Occipital lobe (tissue), 2 donors: ENCODE results near the gene PUS10. TPM values are rescaled to one million over a fixed set of nuclear protein-coding genes. Genes with fewer than 3 reads are reported as not detected.

Experiments used
- DNase-seq: peaks from one replicate; lab custom pipeline; 2025; lab: John Stamatoyannopoulos, UW
- total RNA-seq: library from RNA; depleted of rRNA; stranded (reverse); fragments of >200 nt; gene quantifications from one replicate; pipeline ENCODE4 v1.2.3, GENCODE V29; 2014

Gene PUS10
- total RNA-seq, 1 donor from 2014 or later, result 8.3 TPM

DNA sequence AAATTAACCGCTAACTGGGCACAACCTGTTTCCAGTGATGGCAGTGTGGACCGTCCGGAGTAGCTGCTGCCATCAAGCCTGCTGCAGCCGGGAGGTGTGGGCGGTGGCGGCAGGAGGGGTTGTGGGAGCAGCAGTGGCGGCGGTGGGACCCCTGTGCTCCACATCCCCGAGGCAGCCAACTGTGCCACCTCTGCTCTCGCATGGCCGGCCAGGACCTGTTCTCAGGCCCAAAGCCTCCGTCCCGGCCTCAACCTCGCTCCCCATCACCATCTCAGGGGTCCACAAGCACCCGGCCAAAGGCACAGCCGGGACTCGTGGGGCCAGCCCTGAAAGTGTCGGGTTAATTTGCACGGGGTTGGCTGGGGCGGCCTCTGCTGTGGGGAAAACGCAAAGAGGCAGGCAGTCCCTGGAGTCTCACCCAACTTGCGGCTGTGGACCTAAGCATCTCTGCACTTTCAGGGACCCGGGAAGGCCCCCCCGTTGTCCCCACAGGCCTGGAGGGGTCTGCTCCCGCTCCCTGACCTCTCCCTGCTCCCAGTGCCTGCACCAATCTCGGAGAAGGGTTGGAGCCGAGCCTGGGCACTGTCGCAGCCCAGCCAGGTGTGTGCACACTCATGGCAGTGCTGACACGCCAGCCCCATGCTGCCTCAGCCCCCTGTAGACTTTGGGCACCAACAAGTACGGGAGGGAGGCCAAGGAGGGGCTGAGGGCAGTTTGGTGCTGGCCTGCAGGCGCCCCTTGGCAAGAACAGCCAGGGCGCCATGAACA lies 45.0 kb downstream of the PUS10 start:
- no peak for DNase-seq

DNA sequence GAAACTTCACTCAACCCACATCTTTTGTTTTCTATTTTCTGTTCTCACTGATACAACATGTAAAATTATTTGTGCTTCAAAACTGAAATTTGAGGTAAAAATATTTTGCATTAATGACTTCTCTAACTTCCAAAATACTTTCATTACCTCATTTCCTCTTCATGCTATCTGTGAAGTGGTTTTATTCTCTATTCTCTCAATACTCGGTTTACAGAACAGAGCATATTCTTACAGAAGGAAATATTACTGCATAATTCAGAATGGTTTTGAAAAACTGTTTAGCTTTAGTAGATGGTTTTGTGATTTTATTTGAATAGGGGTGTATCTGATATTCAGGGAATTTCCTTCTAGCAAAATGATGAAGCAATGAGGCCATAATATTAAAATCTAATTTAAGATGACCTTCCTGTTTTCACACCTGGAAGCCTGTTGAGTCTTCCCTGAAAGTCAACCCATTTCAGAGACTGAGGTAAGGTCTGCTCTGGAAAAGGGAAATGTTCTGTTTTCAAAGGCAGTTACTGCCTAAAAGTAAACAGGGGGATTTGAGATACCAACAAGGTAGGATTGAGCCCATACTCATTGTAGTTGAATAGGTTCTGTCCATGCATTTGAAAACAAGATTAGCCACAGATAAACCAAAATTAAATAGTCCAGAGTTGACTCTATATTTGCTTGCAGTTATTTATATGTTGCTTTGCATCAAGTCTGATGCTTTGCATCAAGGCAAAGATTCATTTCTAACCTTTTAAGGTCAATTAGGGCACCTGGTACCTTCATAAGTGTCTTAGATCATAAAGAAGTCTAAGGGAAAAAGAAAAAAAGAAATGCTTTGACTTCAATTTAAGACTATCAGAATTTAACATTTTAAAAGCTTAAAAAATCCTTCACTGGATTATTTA lies 51.3 kb downstream of the PUS10 start:
- DNase-seq, result no peak

DNA sequence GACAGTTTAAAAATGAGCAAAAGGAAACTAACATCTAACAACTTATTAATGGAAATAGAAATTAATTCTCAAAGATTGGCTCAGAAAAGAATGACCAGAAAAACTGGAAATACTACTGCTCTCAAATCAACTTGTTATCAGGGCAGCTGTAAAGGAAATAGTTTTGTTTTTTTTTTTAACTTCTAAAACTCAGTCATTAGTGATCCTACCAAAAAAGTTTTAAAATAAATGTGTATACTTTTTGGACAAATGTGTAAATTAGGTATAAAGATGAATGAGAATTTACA lies 52.6 kb downstream of the PUS10 start:
- no peak for DNase-seq

DNA sequence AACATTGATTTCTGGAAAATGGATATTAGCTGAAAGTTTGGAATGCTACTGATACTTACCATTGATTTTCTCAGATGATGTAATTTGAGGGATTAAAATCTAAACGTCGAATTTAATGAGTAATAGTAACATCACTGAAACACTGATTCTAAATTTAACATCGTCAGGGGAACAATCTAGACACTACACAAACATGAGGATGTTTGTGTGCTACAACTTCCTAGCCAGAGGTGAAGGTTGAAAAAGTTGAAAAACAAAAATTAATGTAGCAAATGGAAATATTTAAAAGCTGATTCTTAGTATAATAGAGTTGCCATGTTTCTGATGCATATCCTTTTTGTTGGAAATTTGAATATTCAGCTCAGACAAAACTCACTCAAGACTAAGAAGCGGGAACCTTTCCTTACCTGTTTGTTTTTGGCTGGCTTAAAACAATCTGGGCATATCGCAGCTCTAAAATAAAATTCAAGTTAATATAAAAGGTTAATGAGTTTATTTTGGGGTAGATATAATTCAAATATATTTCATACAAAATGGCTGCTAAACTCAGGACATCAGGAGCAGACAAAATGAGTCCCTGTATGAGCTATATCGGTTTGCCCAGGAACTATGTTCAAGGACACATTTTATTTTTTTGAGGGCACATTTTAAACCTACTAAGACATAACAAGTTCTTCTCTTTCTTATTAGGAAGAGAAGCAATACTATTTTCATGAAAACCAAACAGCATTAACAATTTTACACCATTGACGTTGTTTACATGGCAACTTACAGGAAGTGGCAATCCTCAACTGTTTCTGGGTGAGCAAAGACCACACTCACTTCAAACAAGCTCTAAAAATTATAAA lies 53.2 kb downstream of the PUS10 start:
- DNase-seq, result no peak

DNA sequence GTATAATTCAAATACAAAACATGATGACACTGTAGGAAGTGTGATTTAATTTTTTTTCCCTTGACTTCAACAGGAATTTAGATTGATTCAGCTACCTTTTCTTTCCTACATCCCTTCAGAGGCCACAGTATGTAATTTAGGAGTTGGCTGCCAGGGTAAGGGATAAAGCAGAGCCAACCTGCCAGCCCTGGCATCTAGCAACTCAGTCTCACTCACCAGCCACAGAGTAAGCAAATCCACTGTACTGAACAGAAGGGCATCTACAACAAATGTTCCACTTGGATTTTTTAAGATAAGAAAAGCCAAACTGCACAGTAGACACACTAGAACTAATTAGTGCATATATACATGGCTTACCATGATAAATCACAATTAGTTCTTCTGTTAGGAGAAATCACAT lies 54.9 kb downstream of the PUS10 start:
- DNase-seq, result no peak

DNA sequence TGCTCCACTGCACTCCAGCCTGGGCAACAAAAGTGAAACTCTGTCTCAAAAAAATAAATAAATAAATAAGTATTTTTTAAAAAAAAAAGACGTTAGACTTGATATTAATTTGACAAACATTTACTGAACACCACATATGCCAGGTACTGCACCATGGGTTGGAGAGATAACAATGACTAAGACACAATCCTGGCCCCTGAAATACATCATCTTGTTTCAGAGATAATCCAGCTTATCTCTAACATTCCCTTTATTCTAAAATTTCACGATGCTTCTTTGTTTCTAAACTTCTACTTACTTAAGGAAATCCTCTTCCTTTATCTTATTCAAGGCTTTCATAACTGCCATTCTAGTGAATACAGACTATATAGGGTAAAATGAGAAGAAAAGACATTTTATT lies 55.5 kb downstream of the PUS10 start:
- no peak for DNase-seq

DNA sequence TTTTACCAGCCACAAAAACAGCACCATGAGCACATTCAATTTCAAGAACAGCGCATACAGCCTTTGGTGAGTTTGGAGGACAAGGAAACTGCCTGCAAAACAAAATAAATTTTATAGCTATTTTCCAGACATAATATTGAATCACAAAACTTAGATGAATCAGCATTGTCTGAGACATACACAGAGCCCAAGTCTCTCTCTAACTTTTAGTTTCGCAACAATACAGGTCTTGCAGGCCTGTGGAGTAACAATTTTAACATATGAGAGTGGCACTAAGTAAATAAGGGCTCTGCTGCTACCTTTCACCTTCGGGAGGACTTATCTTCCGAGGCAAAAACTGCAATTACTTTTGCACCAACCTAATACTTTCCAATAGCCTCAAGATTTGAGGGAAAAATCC lies 56.6 kb downstream of the PUS10 start:
- DNase-seq, result no peak

DNA sequence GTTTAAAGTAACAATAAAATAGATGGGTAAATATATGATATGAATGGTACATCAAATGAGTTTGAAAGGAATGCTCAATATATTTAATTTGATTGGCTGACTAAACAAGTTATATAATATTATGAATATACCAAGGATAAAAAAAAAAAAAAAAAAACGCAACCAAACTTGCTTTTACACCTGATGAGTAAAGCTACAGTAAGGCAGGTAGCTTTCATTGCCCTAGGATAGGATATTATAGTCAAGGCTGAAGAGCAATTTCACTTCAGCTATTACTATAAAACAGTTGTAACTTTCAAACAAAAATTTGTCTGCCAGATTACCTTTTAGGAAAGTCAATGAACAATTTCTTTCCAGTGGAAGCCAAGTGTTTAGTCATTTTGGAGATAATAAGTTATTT lies 57.3 kb downstream of the PUS10 start:
- no peak for DNase-seq

DNA sequence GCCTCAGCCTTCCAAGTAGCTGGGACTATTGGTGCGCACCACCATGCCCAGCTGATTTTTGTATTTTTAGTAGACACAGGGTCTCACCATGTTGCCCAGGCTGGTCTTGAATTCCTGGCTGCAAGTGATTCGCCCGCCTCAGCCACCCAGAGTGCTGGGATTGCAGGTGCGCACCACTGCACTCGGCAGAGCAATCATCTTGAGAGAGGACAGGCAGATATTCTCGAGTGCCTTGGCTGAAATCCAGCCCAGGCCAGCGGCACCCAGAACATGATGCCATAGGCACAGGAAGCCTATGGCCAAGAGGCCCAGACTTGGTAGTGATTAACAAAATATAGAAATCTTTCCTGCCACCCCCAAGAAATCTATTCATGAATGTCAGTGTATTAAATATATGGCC lies 58.6 kb downstream of the PUS10 start:
- no peak for DNase-seq

DNA sequence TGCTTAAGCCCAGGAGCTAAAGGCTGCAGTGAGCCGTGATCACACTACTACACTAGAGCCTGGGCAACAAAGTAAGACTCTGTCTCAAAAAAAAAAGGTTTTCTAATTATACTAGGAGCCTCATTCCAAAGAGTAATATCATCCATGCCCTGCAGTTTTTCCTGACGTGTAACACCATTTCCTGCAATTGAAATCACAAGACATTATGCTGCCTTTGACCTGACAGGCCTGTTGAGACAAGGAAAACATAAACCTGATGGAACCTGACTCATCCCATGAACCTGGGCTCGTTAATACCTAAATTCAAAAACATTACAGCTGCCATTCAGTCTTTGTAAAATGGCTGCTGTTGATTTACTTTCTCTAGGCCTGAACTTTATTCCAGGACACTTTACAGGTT lies 59.3 kb downstream of the PUS10 start:
- no peak for DNase-seq

DNA sequence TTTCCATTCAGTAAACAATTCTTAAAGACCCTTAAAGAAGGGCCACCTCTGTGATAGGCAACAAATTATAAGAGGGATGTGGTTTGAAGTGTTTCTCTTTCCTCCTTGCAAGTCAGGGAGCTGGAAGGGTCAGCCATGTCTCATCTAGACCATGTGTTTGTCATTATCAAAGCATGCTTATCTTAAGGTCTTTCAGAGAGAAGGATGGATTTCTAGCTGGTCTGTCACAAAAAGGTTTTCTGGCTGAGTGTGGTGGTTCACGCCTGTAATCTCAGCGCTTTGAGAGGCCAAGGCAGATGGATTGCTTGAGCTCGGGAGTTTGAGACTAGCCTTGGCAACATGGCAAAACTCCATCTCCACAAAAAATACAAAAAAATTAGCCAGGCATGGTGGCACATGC lies 59.7 kb downstream of the PUS10 start:
- DNase-seq, result no peak

DNA sequence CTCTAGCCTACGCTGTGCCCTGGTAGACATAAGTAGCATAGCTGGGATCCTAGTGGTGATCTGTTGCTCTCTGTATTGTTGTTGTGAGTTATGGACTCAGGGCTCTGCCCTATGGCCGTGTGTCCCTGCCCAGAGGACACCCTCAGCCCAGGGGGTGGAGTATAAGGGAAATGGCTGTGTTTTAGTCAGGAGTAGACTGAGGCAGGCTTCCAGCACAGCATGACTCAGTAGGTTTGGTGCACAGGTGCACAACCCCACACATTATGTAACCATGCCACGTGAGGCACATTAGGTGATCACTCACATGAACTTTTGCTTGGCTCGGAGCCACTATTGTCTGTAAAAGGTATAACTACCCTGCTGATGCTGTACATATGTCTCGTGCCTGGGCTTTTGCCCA lies 60.4 kb downstream of the PUS10 start:
- no peak for DNase-seq

DNA sequence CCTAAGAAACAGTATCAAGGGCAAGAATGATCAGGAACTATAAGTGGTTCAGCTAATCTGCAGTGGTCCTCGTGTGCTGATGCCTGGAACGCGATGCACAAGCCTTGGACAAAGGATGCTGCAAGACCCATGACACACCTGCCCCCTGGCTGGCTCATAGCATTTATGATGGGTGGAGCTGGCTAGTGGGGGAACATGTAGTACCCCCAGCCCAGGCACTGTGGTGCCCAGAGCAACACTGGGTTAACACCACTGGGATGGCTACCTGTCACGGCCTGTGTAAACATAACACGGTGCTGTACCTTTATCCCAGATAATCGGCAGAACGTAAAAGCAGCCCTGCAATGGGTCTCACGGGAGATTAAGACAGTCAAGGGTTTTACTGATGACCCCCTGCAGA lies 60.8 kb downstream of the PUS10 start:
- no peak for DNase-seq

DNA sequence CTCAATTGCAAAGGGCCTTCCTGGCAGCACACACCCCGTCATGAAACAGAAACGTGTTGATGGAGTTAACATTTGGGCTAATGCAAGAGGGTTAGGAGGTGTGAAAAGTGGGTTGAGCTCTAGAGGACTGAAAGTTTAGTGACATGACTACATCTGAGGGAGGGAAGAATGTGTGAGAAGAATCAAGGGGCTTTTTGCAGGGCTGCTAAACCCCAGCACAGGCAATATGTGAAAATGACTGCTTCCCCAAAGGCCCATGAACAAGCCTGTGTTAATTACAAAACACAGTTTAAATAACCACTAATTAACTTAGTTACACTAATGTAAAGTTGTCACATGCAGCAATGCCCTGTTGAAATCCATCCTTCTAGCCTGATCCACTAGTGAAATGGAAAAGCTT lies 63.9 kb downstream of the PUS10 start:
- no peak for DNase-seq

DNA sequence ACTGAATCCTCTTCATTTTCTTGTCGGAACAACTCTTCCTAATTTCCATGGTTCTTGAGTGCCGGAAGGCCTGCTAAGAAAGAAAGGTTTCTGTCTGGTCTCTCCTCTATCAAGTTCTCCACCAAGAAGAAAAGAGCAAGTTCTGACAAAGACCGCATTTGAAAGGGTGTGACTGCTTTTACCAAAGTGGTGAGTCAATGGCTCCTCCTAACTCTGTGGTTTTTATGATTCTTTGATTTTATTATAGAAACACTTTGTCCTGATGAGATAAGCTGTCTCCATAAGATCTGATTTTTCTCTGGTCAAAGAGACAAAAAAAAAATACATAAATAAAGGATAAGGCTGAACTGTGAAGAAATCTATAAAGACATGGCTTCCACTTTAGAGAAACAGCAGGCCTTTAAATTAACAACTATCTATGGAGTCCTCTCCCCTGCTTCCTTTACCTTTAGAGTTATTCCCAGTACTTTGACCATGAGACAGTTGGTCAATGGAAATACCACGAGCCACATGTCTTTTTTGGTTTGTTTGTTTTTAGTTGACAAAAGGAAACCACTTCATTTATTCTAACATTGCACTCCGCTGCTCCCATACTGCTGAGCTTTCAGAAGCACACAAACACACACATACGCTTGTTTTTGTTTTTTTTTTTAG lies 69.0 kb downstream of the PUS10 start:
- no peak for DNase-seq

DNA sequence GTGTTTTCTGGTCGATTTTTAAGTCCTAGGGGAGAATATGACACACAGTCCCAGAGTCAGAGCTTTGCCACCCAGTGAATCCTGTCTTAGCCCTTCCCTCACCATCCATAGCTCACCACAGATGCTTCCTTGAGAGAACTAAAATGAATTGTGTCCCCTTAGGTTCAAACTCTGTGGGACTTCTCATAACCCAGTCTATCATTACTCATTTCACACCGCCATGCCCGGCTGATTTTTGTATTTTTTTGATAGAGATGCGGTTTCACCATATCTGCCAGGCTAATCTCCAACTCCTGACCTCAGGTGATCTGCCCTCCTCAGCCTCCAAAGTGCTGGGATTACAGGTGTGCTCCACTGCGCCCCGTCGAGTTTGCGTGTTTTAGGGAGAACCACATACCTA lies 69.9 kb downstream of the PUS10 start:
- DNase-seq, result no peak

DNA sequence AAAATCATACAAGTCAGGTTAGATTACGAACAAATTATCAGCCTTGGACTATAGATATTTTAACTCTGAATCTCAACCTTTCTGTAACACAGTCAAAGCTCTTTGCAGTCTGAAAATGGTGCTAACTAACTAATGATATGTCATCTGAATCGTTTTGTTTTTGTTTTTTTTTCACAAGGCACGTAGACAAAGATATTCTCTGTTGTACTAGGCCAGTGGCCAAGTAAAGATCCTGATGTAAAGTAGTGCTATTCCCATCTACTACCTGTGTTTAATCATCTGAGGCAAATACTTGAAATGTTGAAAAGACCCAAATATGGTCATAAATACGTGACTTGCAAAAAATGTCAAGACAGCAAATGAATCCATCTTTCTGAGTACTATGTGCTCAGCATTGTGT lies 71.0 kb downstream of the PUS10 start:
- DNase-seq, result no peak

DNA sequence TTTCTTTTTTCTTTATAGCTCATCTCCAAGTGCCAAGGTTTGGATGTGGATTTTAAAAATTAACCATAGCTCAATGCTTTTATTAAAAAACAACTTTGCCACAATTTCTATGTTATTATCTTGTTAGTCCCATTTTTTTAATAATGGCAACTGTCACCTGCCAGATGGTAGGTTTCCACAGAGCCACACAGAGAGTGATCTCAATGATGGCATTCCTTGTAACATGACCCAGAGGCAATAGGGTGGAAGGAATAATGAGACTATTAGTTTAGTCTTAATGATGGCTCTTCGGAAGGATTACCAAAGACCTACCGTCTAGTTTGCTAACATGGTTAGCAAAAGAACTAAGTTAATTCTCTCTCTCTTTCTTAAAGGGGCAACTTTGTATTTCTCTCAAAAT lies 72.7 kb downstream of the PUS10 start:
- DNase-seq, result no peak

DNA sequence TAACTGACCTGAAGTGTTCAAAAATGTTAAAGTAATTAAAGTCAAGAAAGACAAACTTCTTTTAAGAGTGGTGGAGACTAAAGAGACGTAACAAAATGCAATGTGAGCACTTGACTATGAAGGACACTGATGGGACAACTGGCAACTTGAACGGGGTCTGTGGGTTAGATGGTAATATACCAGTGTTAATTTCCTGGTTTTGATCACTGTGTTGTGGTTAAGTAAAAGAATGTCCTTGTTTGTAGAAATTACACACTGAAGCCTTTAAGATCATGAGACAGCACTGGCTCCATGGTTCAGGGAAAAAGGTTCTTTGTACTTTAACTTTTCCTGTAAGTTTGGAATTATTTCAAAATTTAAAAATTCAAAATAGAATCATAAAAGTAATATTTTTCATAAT lies 78.4 kb downstream of the PUS10 start:
- no peak for DNase-seq

DNA sequence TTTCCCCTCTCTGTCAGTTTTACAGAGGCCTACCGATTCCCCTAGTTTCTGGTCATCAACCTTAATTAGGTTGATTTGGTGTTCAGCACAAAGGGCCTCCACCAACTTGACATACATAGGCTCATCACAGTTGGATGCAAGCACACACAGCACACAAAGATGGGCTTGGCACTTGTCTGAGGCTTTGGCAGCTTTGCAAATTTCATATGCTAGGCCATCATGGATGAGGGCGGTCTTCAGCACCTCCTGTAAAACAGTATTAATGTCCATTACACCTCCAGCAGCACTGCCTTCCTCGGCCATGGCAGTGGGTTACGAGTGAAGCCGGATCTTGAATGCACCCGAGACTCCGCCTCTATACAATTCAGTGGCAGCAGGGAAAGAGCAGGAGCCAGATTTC lies 79.8 kb downstream of the PUS10 start:
- DNase-seq, result no peak

DNA sequence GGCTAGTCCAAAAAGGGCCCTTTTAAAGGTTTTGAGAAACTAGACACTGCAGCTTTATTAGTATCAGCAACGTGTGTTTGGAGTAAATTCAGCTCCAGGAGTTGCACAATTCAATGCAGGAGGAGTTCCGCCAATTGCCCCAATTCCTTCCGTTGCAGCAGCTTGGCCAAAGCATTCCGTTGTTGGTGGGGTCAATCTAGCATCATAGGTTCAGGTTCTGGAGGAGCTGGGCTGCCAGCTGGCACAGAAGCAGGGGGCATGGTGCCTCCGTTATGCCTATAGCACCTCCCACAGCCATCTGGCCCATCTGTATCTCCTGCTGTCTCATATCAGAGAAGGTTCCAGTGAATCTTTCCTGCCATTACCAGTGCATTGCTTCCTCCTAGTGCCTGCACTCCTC lies 81.3 kb downstream of the PUS10 start:
- no peak for DNase-seq
